ENCODE results near the gene ORC4. TPM values are rescaled to one million over a fixed set of nuclear protein-coding genes. Genes with fewer than 3 reads are reported as not detected.

Gene ORC4
- total RNA-seq, 1 donor from 2014 or later = 41.3 TPM

DNA sequence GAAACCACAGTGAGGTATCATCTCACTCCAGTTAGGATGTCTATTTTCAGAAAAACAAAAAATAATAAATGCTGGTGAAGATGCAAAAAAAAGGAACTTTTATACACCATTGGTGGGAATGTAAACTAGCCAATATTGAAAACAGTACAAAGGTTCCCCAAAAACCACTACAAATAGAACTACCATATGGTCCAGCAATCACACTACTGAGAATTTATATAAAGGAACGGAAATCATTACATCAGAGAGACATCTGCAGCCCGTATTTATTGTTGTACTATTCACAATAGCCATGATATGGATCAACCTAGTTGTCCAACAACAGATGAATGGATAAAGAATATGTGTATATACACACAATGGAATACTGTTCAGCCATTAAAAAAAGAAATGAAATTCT lies 52.0 kb downstream of the ORC4 start:
- Histone ChIP-seq H3K27ac (no peak overlapping the region), H3K4me3 (no peak overlapping the region), H3K27me3 (ENCODE audit: low read depth) (no peaks in the 10 kb centered on the region), H3K9me3 (peaks cover 7% of the 10 kb centered on the region), H3K4me1 (no peaks in the 10 kb centered on the region), H3K36me3 (peaks cover 15% of the 10 kb centered on the region)
- TF ChIP-seq, protein P1, sequence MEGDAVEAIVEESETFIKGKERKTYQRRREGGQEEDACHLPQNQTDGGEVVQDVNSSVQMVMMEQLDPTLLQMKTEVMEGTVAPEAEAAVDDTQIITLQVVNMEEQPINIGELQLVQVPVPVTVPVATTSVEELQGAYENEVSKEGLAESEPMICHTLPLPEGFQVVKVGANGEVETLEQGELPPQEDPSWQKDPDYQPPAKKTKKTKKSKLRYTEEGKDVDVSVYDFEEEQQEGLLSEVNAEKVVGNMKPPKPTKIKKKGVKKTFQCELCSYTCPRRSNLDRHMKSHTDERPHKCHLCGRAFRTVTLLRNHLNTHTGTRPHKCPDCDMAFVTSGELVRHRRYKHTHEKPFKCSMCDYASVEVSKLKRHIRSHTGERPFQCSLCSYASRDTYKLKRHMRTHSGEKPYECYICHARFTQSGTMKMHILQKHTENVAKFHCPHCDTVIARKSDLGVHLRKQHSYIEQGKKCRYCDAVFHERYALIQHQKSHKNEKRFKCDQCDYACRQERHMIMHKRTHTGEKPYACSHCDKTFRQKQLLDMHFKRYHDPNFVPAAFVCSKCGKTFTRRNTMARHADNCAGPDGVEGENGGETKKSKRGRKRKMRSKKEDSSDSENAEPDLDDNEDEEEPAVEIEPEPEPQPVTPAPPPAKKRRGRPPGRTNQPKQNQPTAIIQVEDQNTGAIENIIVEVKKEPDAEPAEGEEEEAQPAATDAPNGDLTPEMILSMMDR (IDR thresholded peaks at IDR 0.05) = no peak
- ATAC-seq (no peak), DNase-seq (no peak)
- intact Hi-C loops (cut with DNase I) = no loop called here

DNA sequence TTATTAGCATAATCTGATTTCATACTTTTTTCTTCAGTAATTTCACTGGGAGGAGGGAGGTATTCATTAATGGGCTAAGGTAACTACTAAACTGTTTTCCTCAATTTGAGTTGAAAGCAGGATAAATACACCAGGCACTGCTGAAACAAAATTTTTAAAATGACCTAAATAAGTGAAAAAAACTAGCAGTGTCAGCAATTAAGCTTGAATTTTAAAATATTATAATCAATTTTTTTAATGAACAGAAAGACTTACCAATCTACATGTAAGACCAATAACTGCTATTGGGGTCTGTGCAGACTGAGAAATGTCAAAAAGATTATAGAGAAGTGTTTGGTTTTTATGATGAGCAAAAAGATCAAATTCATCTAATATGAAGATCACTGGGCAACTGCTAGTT lies 68.4 kb downstream of the ORC4 start:
- TF ChIP-seq, protein P1 (IDR thresholded peaks at IDR 0.05) = no peak
- peaks cover 40% of the 10 kb centered on the region for H3K36me3 ChIP-seq

DNA sequence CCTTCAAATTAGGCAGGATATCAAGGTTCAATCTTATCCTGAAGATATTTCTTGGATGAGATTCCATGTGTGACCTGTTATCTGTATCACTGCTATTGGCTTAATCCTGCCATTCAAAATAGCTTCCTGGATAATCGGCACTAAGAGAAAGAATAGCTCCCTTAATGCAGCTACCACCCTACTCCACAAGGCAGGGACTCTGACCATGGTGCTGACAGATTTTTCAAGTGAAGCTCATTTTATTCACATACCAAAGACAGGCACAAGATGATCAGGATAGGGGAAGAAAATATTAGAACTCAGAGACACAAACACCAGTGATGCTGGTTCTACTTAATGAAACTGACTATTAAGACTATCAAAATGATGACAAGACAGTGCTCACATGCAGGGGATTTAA lies 74.9 kb downstream of the ORC4 start:
- no peaks in the 10 kb centered on the region for H3K9me3 ChIP-seq
- peaks cover 19% of the 10 kb centered on the region for H3K36me3 ChIP-seq
- no peak overlapping the region for H3K4me3 ChIP-seq
- H3K4me1 ChIP-seq = no peaks in the 10 kb centered on the region
- no peaks in the 10 kb centered on the region for H3K27me3 ChIP-seq (ENCODE audit: low read depth)
- H3K27ac ChIP-seq = no peak overlapping the region
- ATAC-seq = no peak
- intact Hi-C loops (cut with DNase I) = no loop called here
- TF ChIP-seq, protein P1 (IDR thresholded peaks at IDR 0.05) = no peak
- DNase-seq = no peak

More for the DNA sequence above, 68.4 kb downstream of the ORC4 start:
- Histone ChIP-seq H3K9me3 (no peaks in the 10 kb centered on the region), H3K4me1 (no peaks in the 10 kb centered on the region), H3K4me3 (no peak overlapping the region), H3K27ac (no peak overlapping the region), H3K27me3 (ENCODE audit: low read depth) (no peaks in the 10 kb centered on the region)
- DNase-seq (no peak), ATAC-seq (no peak)
- intact Hi-C loops (cut with DNase I) = no loop called here

DNA sequence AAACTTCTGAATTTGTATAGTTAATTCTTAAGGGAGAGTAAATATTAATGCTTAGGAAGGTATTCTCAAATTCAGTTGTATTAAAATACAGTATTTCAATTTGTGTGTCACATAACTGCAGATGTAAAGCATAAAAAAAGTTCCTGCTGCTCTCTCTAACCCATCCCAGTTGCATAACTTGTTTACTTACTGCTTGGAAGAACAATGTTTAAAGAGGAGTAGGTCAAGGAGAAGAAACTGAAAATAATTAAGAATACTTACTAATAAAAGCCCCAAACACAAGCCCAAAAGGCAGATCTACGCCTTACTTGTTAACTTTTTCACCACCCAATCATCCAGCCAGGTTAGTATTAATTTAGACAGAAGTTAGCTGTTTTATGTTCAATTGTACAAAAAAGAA lies 81.2 kb downstream of the ORC4 start:
- Histone ChIP-seq H3K4me1 (peaks cover 5% of the 10 kb centered on the region), H3K4me3 (no peak overlapping the region), H3K9me3 (no peaks in the 10 kb centered on the region), H3K36me3 (peaks cover 28% of the 10 kb centered on the region), H3K27me3 (ENCODE audit: low read depth) (no peaks in the 10 kb centered on the region), H3K27ac (no peak overlapping the region)
- DNase-seq = no peak
- ATAC-seq = no peak
- TF ChIP-seq, protein P1 (IDR thresholded peaks at IDR 0.05) = no peak
- intact Hi-C loops (cut with DNase I) = no loop called here

DNA sequence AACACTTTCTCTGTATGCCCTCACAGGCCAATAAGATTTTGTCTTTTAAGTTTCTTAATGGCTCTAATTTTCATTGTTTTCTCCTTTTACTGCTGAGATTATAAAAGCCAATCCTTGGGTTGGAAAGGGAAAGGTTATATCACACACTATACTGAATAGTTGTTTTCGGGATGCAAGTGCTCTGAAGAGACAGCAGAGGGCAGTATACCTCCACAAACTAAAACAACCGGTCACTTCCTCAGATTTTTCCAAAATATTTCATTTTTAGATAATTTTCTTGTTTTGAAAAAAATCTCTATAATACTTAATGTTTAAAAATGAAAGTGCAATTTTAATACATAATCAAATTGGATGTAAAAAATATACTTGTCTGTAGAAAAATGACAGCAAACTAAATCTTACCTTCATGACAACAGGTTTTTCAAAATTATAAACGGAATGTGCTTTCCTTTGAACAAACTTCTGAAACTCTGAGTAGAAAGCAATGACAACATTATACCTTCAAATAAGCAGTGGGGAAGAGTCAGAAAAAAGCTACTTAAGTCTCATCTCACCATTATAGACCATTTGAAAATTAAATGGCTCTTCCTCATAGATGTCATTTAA lies 82.7 kb downstream of the ORC4 start:
- H3K9me3 ChIP-seq = no peaks in the 10 kb centered on the region
- H3K4me3 ChIP-seq = no peak overlapping the region
- peaks cover 36% of the 10 kb centered on the region for H3K36me3 ChIP-seq
- ATAC-seq = peak; percentile 70 to 72
- no peaks in the 10 kb centered on the region for H3K27me3 ChIP-seq (ENCODE audit: low read depth)
- no peak overlapping the region for H3K27ac ChIP-seq
- TF ChIP-seq, protein P1 (IDR thresholded peaks at IDR 0.05) = peak; percentile 87
- intact Hi-C loops (cut with DNase I) = no loop called here
- peaks cover 5% of the 10 kb centered on the region for H3K4me1 ChIP-seq
- DNase-seq = no peak

All from lower lobe of right lung (tissue), 2 donors.